Endothelial cell of umbilical vein (primary cell): ENCODE data around the gene CBFB. TPM values are rescaled to one million over a fixed set of nuclear protein-coding genes. Genes with fewer than 3 reads are reported as not detected.

Source experiments
- BruUV-seq: library from RNA; stranded (reverse); fragments of 400-500 nt; replicated peaks from 2 replicates; lab custom pipeline; 2021; lab: Mats Ljungman, UMichigan
- CTCF ChIA-PET: fragments of 300-600, 350-600 bp; sonication (Branson Sonifier 250); formaldehyde crosslinking; loops from one replicate; lab custom pipeline; 2021; ENCODE audit warnings: antibody characterized with exemption, inconsistent platforms; lab: Charles Lee
- POLR2A ChIA-PET: fragments of 300-600, 350-600 bp; sonication (Branson Sonifier 250); formaldehyde crosslinking; loops from one replicate; lab custom pipeline; 2021; ENCODE audit warnings: antibody characterized with exemption, inconsistent platforms; lab: Charles Lee
- DNase-seq: peaks from one replicate; pipeline ENCODE4 v3.0.0-alpha.2; 2011; ENCODE audit warnings: low read depth, low spot score
- FAIRE-seq: peaks from 2 replicates; lab custom pipeline; 2011; peaks lifted over from hg19 to GRCh38; lab: Jason Lieb, UNC
- H2AFZ ChIP-seq: 2 replicates; pipeline ENCODE4 v1.6.0; 2012; ENCODE audit warnings: low read depth, low read length, control low read depth, inconsistent platforms
- H3K27ac ChIP-seq: 2 replicates; pipeline ENCODE4 v1.5.1; 2011; ENCODE audit warnings: low read depth, mild to moderate bottlenecking, control low read depth, low read length, moderate library complexity; ENCODE audit not compliant: insufficient read depth
- H3K27me3 ChIP-seq, 2 experiments: 2 replicates each; pipeline versions ENCODE4 v1.6.0 to v1.6.1; 2011; ENCODE audit warnings: low read length in 2 of 2, mixed read lengths in 1 of 2; ENCODE audit not compliant: control insufficient read depth in 2 of 2, insufficient read depth in 2 of 2
- H3K36me3 ChIP-seq, 2 experiments: 2 replicates in 1 of 2; 3 replicates in 1 of 2; pipeline ENCODE4 v1.5.1; 2011; ENCODE audit warnings: low read length in 2 of 2, mild to moderate bottlenecking in 1 of 2, moderate library complexity in 1 of 2; ENCODE audit not compliant: control insufficient read depth in 2 of 2, insufficient read depth in 2 of 2; ENCODE audit errors: extremely low read depth in 1 of 2
- H3K4me1 ChIP-seq: 3 replicates; pipeline ENCODE4 v1.5.1; 2011; ENCODE audit warnings: mild to moderate bottlenecking, low read length; ENCODE audit not compliant: control insufficient read depth, insufficient read depth; ENCODE audit errors: extremely low read depth
- H3K4me2 ChIP-seq: 2 replicates; pipeline ENCODE4 v1.6.1; 2011; ENCODE audit warnings: low read length, control low read depth, mixed read lengths; ENCODE audit not compliant: insufficient read depth
- H3K4me3 ChIP-seq, 3 experiments: fragments of 200-600 bp in 1 of 3; sonication (generic), shearing (Covaris generic) in 1 of 3; replicated peaks in 1 of 3; 2 replicates each; pipeline ENCODE4 v1.5.1; 2011 to 2016; ENCODE audit warnings: control low read depth in 3 of 3, low read length in 3 of 3, mild to moderate bottlenecking in 2 of 3, inconsistent platforms in 1 of 3, low read depth in 1 of 3, moderate library complexity in 1 of 3; ENCODE audit not compliant: insufficient read depth in 1 of 3
- H3K79me2 ChIP-seq: 2 replicates; pipeline ENCODE4 v1.6.0; 2012; ENCODE audit warnings: low read length, inconsistent platforms; ENCODE audit not compliant: control insufficient read depth, insufficient read depth
- H3K9ac ChIP-seq: replicated peaks from 2 replicates; pipeline ENCODE3; 2011; ENCODE audit warnings: low read length, control low read depth; ENCODE audit not compliant: insufficient read depth; ENCODE audit errors: extremely low read depth
- H3K9me1 ChIP-seq: replicated peaks from 3 replicates; pipeline ENCODE4 v1.6.0; 2011; ENCODE audit warnings: mild to moderate bottlenecking, low read length; ENCODE audit not compliant: control insufficient read depth, insufficient read depth; ENCODE audit errors: extremely low read depth
- H3K9me3 ChIP-seq: replicated peaks from 2 replicates; pipeline ENCODE4 v1.5.1; 2012; ENCODE audit warnings: low read length, inconsistent platforms; ENCODE audit not compliant: control insufficient read depth, insufficient read depth
- H4K20me1 ChIP-seq: replicated peaks from 2 replicates; pipeline ENCODE3; 2011; ENCODE audit warnings: mild to moderate bottlenecking, low read length; ENCODE audit not compliant: control insufficient read depth, insufficient read depth; ENCODE audit errors: extremely low read depth
- CTCF ChIP-seq, 2 donors: IDR thresholded peaks; 1 replicate in 1 of 2; 2 replicates in 1 of 2; pipeline ENCODE4 v1.5.1; 2011; ENCODE audit warnings: low read length in 2 of 2, mild to moderate bottlenecking in 2 of 2, moderate library complexity in 2 of 2, control low read depth in 1 of 2, inconsistent platforms in 1 of 2, low read depth in 1 of 2; ENCODE audit not compliant: insufficient read depth in 1 of 2; ENCODE audit errors: extremely low read depth in 1 of 2
- EZH2 ChIP-seq: IDR thresholded peaks from 2 replicates; pipeline ENCODE4 v1.6.1; 2012; ENCODE audit warnings: borderline replicate concordance, low read depth, mild to moderate bottlenecking, moderate library complexity, low read length, inconsistent platforms; ENCODE audit not compliant: severe bottlenecking
- FOS ChIP-seq: IDR thresholded peaks from 2 replicates; pipeline ENCODE4 v1.6.1; 2011; ENCODE audit warnings: mild to moderate bottlenecking, low read length, moderate library complexity, borderline replicate concordance; ENCODE audit not compliant: insufficient read depth
- JUN ChIP-seq: IDR thresholded peaks from 2 replicates; pipeline ENCODE4 v1.6.1; 2011; ENCODE audit warnings: borderline replicate concordance, low read depth; ENCODE audit not compliant: insufficient read length, insufficient read depth
- MYC ChIP-seq: IDR thresholded peaks from one replicate; pipeline ENCODE4 v1.6.1; 2011; ENCODE audit warnings: mild to moderate bottlenecking, low read depth, low read length
- POLR2A ChIP-seq: IDR thresholded peaks from 2 replicates; pipeline ENCODE4 v1.6.1; 2012; ENCODE audit warnings: low read depth, mild to moderate bottlenecking, control low read depth, low read length
- dilution Hi-C: fragments of 300-500 bp; cut with MboI; formaldehyde crosslinking; loops from one replicate; pipeline ENCODE4 v1.15.0; 2019; ENCODE audit warnings: low sequenced_read_pairs; ENCODE audit not compliant: extremely low pct_ligation_motif_present
- intact Hi-C: fragments of 100-400 bp; cut with micrococcal nuclease; formaldehyde crosslinking; loops from one replicate; pipeline ENCODE4 v1.10.0; 2022
- polyA plus RNA-seq, 4 experiments: library from polyadenylated mRNA; depleted of rRNA in 3 of 4; stranded (reverse) in 3 of 4; unstranded in 1 of 4; fragments of >200 nt; gene quantifications; 2 replicates each; pipeline versions ENCODE4 v1.2.1 to v1.2.3, GENCODE V29; 2011 to 2012; ENCODE audit warnings: missing spikeins in 1 of 4
- total RNA-seq: library from RNA; stranded (reverse); gene quantifications from 2 replicates; pipeline ENCODE4 v1.2.3, GENCODE V29; 2021

Gene CBFB
- total and polyA plus RNA-seq, 2 donors (not counting 3 experiments of a cell fraction or from before 2014, with no cell fraction given): 27.8 to 103 TPM

- H3K79me2 ChIP-seq: peaks cover 95% of the 10 kb centered on the region
- H3K9me3 ChIP-seq: no peaks in the 10 kb centered on the region
- H3K27ac ChIP-seq: no peak overlapping the region
- no peak overlapping the region for H3K9ac ChIP-seq
- FAIRE-seq (no peak), DNase-seq (no peak)
- H2AFZ ChIP-seq: no peak overlapping the region
- H3K36me3 ChIP-seq: peaks cover 0 to 21% of the 10 kb centered on the region in 2 experiments
- peaks cover 3% of the 10 kb centered on the region for H4K20me1 ChIP-seq
- no peaks in the 10 kb centered on the region for H3K9me1 ChIP-seq
- no peak overlapping the region for H3K4me3 ChIP-seq
- H3K4me1 ChIP-seq: no peaks in the 10 kb centered on the region
- TF ChIP-seq CTCF (IDR thresholded peaks at IDR 0.05; ENCODE audit: extremely low read depth in 1 of 2, insufficient read depth in 1 of 2, low read depth in 1 of 2, low read length in 2 of 2): no peak
- TF ChIP-seq FOS: no peak
- TF ChIP-seq EZH2: no peak
- POLR2A ChIA-PET: no interaction called here
- CTCF ChIA-PET: interaction anchor here (0.6 to 2.7 kb wide), 7 partner anchors 11 to 112 kb away, joined by 3 to 9 read pairs (median 4); no protein-coding TSS in a partner anchor
- intact Hi-C loops (no loop called here), dilution Hi-C loops (no loop called here)
- no peak overlapping the region for H3K4me2 ChIP-seq
- BruUV-seq: no TSS peak
- no peaks in the 10 kb centered on the region for H3K27me3 ChIP-seq
Observed at GRCh38 chr16:67043420-67043819, 14.5 kb downstream of the CBFB start.

GRCh38 chr16:67050796-67051195 lies 21.8 kb downstream of the CBFB start:
- no peak overlapping the region for H3K9ac ChIP-seq
- H2AFZ ChIP-seq: no peak overlapping the region
- no peak overlapping the region for H3K4me3 ChIP-seq
- no peaks in the 10 kb centered on the region for H3K27me3 ChIP-seq
- BruUV-seq: no TSS peak
- no peak for TF ChIP-seq JUN
- no peak for TF ChIP-seq POLR2A
- TF ChIP-seq MYC: no peak
- intact Hi-C loops (no loop called here), dilution Hi-C loops (no loop called here)
- no peak overlapping the region for H3K27ac ChIP-seq
- H4K20me1 ChIP-seq: peaks cover 8% of the 10 kb centered on the region
- no peak for FAIRE-seq
- no peaks in the 10 kb centered on the region for H3K9me3 ChIP-seq
- ChIA-PET CTCF (no interaction called here), POLR2A (no interaction called here)
- peaks cover 91% of the 10 kb centered on the region for H3K79me2 ChIP-seq
- H3K4me2 ChIP-seq: no peak overlapping the region
- H3K9me1 ChIP-seq: no peaks in the 10 kb centered on the region
- peaks cover 4% of the 10 kb centered on the region for H3K4me1 ChIP-seq
- no peak for DNase-seq
- H3K36me3 ChIP-seq: peaks cover 2 to 4% of the 10 kb centered on the region in 2 experiments
